HG02884 (cell line): ENCODE data around the gene CTIF.

Experiments
- ATAC-seq: cut with Tn5 transposase; IDR thresholded peaks from one replicate; pipeline ENCODE4 v1.9.1; 2021; ENCODE audit warnings: mild to moderate bottlenecking, moderate library complexity; ENCODE audit not compliant: unreplicated experiment

The CTIF gene

GRCh38 chr18:48889115-48889941, 350.5 kb downstream of the CTIF start:
- ATAC-seq: no peak

- ATAC-seq: no peak
Observed at GRCh38 chr18:48889981-48890762, 351.3 kb downstream of the CTIF start.

DNA sequence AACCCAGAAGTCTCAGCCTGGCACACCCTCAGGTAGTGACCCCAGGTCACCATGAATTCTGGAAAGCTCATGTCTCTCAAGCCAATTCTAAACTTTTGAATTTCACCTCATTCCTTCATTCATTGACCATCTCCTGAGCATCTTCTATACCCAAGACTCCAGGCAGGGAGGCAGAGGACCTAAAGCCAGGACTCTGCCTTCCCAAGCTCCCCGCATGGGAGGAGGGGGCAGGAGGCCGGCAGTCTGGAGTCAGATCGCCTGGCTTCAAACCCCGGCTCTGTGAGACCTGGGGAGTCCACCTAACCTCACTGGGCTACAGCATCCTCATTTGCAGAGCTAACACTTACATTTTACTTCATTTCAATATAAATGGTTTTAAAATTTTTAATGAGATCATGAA, 352.9 kb downstream of the CTIF start:
- no peak for ATAC-seq

GRCh38 chr18:48892146-48892855, 353.5 kb downstream of the CTIF start:
- ATAC-seq: no peak

- ATAC-seq: no peak
Observed at GRCh38 chr18:48893061-48893607, 354.3 kb downstream of the CTIF start.

- no peak for ATAC-seq
Observed at GRCh38 chr18:48893608-48894600, 355.1 kb downstream of the CTIF start.

GRCh38 chr18:48894799-48895346, 356.0 kb downstream of the CTIF start:
- no peak for ATAC-seq

- ATAC-seq: no peak
Observed at GRCh38 chr18:48896326-48896874, 357.6 kb downstream of the CTIF start.

DNA sequence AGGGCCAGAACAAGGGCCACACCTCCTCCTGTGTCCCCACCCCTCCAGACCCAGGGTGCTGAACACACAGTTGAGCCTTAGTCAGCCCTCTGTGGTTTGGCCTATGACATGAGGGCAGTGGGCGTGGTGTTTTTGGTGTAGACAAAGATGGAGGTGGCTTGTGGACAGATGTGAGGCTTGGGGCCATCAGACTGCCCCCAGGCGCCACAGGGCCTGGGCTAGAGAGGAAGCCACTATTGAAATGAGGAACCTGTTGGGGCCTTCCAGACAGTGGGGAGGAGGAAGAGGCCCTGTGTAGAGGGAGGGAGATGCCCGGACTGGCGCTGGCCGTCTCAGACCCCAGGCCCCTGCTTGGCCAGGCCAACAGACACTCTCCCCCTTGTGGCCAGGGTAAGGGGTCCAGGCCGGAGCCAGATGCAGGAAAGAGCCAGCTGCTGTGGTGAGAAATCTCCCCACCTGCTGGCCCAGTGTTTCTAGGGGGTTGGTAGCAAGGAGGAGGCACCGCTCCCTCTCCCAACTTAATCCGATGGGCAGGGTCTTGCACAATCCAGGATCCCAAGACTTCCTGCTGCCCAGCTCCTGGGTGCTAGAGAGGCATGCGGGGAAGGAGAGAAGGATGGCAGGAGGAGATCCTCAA, 358.2 kb downstream of the CTIF start:
- no peak for ATAC-seq

- ATAC-seq: no peak
Observed at GRCh38 chr18:48897531-48897930, 358.7 kb downstream of the CTIF start.

- ATAC-seq: no peak
Observed at GRCh38 chr18:48898521-48898920, 359.7 kb downstream of the CTIF start.

DNA sequence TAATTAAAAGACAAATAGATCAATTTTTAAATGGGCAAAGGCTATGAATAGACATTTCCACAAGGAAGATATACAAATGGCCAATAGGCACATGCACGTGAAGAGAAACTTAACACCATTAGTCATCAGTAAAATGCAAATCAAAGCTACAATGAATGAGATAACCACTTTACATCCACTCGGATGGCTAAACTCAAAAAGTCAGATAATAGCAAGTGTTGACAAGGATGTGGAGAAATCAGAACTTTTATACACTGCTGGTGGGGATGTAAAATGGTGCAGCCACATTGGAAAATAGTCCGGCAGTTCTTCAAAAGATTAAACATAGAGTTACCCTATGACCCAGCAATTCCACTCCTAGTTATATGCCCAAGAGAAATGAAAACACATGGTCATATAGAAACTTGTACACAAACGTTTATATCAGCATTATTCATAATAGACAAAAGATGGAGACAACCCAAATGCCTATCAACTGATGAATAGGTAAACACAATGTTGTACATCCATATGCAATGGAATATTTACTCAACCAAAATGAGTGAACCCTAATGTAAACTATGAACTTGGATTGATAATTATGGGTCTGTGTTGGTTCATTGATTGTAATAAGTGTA, 360.8 kb downstream of the CTIF start:
- no peak for ATAC-seq

GRCh38 chr18:48900469-48900868, 361.6 kb downstream of the CTIF start:
- no peak for ATAC-seq

DNA sequence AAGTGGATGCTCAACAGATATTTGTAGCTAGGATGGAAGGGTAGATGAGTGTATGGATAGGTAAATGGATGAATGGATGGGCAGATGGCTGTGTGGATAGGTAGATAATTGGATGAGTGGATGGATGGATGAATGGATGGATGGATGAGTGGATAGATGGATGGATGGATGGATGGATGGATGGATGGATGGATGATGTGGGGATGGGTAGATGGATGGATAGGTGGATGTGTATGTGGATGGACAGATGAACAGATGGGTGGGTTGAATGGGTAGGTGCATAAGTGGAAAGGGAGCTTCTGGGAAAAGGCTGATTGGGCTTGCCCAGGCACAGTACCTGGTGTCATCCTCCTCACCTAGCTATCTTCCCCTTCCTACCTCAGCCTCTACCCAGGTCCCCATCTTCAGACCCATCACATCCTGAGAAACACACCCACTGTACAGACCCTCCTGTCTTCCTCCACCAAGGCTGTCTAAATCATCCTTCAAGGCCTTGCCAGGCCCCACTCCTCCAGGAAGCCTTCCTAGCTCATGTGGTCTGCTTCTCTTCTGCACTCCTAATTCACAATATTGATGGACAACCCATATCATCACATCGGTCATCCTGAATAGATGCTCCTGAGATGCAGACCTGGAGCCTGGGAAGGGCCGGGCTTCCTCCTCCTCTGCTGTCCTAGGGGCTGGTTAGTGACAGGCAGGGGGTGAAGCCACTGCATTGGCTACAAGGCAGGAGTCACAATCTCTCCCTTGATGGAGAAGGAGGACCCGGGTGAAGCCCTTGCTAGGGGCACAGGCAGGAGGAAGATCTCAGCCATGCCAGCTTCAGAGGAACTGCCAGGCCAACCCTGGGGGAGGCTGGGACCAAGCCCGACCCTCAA, 362.6 kb downstream of the CTIF start:
- ATAC-seq: no peak

DNA sequence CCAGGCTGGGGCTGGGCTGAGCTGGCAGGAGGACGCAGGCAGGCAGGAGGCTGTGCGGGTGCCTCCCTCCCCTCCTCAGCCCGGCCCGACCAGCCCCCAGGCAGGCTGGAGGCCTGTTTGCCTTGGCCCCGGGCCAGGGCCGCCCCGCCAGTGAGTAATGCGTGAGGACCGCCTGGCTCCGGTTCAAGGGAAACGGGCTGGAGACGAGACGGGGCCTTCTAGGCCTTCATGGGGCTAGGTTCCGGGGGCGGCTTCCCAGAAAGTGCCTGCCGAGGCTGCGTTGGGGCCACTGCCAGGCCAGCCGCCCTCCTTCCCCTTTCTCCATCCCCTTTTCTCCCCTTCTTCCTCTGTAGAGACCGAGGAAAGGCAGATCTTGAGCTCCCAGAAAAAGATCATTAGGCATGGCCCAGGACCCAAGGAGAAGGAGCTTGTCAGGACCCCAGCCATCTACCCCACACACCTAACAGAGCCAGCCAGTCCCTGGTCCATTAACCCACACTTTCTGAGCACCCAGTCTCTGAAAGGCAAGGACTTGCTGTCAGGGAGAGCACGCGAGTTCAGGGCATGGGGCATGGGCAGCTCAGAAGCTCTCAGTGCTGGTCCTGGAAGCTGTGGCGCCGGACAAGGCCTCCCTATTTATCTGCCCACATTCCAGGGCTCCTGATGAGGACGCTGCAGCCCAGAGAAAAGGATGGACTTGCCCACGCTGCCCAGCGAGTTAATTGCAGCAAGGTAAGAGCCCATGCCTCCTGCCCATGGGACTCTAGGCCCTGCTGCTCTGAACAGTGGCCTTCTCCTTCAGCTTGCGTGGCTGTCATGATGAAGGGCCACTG, 363.4 kb downstream of the CTIF start:
- ATAC-seq: no peak

DNA sequence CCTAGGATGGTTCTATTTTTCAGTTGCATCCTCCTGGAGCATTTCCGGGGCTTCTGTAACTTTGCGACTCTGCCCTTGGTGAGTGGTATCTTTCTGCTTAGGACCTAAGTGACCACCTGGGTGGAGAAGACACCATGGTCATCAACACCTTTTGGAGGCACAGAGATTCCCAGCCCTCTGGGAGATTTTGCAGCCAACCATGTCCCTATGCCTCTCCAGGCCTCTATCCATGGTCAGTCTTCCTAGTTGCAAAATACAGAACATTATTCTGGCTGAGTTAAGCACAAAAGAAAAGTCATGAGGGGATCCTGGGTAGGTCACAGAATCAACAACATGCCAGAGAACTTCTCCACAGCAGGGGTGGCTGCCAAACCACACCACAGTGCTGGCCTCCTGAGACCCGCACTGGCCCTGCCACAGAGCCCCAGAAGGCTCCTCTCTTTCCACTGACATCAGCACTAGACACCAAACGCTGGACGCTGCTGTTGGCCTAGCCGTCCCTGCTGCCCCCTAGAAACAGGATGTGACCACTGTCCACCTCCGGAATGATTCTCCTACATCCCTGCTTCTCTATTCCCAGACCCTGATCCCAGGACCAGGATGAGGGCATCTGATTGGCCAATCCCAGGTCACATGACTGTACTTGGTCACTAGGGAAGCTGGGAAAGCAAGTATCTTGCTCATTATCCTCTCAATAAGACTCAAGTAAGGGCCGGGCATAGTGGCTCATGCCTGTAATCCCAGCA, 364.2 kb downstream of the CTIF start:
- ATAC-seq: no peak
